ENCODE data around the gene SRP68.

The SRP68 gene

DNA sequence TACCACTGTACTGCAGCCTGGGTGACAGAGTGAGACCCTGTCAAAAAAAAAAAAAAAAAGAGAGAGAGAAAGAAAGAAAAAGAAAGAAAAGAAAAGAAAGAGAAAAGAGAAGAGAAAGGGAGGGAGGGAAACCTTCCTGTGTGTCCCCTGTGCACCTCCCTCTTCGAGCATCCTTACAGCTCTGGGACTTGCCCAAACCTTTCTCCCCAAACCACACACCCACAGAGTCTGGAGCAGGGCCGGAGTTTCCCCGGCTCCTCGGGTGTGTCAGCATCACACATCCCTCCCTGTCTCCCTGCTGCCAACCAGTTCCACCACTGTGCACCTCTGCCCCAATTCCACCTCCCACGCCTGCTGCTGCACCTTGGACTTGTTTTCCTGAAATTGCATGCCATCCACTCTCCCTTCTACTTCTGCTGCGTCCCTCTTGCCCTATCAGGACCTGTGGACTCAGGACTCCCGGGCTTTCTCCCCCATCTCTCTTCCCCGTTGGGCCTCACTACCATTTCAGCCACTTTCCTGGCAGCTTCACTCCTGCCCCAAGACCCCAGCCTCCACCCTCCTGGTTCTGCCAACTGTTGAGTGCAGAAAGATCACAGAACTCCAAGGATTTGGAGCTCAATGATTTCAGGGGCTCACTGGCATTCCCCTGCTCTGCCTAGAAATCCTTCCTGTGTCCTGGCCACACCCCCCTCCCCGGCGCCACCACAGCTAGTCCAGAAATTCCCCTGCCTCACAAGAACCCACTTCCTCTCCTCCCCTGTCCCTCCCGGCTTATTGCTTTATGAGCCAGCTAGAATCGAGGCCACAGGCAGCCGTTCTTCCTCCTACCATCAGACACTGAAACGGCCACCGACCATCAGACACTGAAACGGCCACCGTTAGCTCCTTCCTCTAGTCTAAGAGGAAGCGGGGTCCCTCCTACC, 75.4 kb downstream of the SRP68 start:
- DNase-seq (ENCODE audit: low spot score): peak; percentile 74
- TF ChIP-seq CTCF (conservative IDR thresholded peaks at IDR 0.05; ENCODE audit: low read depth): no peak
- peak overlapping the region; percentile 78 for H3K27ac ChIP-seq
- CTCF ChIA-PET: interaction anchor here (0.6 to 0.9 kb wide), 5 partner anchors 24 to 255 kb away, joined by 3 to 5 read pairs (median 4); no protein-coding TSS in a partner anchor
- POLR2A ChIA-PET (ENCODE audit: low non-redundant PET): no interaction called here

DNA sequence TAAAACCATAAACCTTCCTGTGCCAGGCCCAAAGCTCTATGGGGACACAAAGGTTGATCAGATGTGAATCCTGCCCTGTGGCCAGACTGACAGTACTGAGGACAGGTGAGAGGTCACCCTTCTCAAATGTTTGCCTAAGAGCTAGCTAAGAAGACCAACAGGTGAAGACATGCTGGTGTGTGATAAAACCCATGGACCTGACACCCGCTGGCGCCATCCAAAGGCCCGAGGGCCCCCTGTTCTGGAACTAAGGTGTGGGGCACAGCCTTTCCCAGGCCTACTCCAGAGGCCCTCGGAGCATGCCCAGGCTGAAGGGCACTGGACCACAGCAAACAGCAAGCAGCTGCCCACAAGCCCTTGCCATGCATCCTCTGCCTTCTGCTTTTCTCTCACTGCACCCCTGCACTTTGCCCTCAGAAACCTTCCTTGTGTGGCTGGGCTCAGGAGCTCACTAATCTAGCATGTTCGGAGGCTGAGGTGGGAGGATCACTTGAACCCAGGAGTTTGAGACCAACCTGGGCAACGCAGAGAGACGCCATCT, 76.9 kb downstream of the SRP68 start:
- peak overlapping the region; percentile 78 for H3K27ac ChIP-seq
- ChIA-PET CTCF (no interaction called here), POLR2A (ENCODE audit: low non-redundant PET) (no interaction called here)
- no peak for DNase-seq (ENCODE audit: low spot score)
- TF ChIP-seq CTCF (conservative IDR thresholded peaks at IDR 0.05; ENCODE audit: low read depth): no peak

DNA sequence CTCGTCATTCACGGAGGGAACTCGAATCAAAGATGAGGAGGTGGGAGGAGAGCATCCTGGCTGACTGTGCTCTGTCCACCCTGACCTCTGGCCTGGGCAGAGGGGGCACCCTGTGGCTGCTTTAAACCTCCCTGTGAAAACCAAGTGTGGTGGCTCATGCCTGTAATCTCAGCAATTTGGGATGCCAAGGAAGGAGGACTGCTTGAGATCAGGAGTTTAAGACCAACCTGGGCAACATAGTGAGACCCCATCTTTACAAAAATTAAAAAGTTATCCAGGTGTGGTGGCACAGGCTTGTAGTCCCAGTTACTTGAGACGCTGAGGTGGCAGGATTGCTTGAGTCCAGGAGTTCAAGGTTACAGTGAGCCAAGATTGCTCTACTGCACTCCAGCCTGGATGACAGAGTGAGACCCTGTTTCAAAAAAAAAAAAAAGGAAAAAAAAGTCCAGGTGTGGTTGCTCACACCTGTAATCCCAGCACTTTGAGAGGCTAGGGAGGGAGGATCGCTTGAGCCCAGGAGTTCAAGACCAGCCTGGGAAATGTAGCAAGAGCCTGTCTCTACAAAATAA, 77.4 kb downstream of the SRP68 start:
- H3K27ac ChIP-seq: peak overlapping the region; percentile 78; the same call in 1 of the 2 replicates
- no peak for DNase-seq (ENCODE audit: low spot score)
- no peak for TF ChIP-seq CTCF (conservative IDR thresholded peaks at IDR 0.05; ENCODE audit: low read depth)
- ChIA-PET CTCF (no interaction called here), POLR2A (ENCODE audit: low non-redundant PET) (no interaction called here)

DNA sequence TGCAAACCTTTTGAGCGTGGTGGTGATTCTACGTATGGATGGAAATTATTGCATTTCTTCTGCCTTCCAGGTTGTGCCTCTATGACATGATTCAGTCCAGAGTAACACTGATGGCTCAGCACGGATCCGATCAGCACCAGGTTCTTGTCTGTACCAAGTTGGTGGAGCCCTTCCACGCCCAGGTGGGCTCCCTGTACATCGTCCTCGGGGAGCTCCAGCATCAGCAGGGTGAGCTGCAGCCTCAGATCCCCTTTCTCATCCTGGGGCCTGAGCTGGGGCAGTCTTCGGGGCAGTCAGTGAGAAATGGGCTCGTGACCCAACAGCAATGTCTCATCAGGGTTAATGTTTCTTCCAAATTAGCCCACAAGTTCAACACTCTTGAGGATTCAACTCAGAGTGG, 80.9 kb downstream of the SRP68 start:
- ChIA-PET CTCF (interaction anchor here (0.6 to 0.7 kb wide), 2 partner anchors 48 to 97 kb away, joined by 3 read pairs; no protein-coding TSS in a partner anchor), POLR2A (ENCODE audit: low non-redundant PET) (interaction anchor here (0.7 kb wide), 1 partner anchor 10 kb away, joined by 12 read pairs; no protein-coding TSS in a partner anchor)
- no peak overlapping the region for H3K27ac ChIP-seq
- DNase-seq (ENCODE audit: low spot score): no peak
- TF ChIP-seq CTCF (conservative IDR thresholded peaks at IDR 0.05; ENCODE audit: low read depth): no peak
